ENCODE results near the gene COX11.

DNA sequence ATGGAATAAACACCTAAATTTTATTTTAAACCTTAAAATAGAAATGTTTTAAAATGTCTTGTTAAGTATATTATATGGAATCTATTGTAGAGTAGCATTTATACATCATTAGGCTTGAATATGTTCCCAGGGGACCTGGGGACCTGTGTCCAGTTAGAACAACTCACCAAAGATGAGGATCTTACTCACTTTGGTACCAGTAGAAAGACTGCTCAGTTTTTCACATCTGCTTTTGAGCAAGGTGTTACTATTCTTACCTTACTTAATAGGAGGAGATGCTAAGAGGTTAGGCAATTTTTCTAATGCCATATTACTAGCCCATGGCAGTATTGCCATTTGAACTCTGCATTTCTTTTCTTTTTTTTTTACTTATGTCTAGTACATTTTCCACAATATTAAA is 14.8 kb upstream of the COX11 start:
- TF ChIP-seq, protein P1, sequence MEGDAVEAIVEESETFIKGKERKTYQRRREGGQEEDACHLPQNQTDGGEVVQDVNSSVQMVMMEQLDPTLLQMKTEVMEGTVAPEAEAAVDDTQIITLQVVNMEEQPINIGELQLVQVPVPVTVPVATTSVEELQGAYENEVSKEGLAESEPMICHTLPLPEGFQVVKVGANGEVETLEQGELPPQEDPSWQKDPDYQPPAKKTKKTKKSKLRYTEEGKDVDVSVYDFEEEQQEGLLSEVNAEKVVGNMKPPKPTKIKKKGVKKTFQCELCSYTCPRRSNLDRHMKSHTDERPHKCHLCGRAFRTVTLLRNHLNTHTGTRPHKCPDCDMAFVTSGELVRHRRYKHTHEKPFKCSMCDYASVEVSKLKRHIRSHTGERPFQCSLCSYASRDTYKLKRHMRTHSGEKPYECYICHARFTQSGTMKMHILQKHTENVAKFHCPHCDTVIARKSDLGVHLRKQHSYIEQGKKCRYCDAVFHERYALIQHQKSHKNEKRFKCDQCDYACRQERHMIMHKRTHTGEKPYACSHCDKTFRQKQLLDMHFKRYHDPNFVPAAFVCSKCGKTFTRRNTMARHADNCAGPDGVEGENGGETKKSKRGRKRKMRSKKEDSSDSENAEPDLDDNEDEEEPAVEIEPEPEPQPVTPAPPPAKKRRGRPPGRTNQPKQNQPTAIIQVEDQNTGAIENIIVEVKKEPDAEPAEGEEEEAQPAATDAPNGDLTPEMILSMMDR (IDR thresholded peaks at IDR 0.05) = no peak
- TF ChIP-seq POLR2A (IDR thresholded peaks at IDR 0.05) (no peak), EP300 (IDR thresholded peaks at IDR 0.05) (no peak), POLR2AphosphoS5 (IDR thresholded peaks at IDR 0.05) (no peak)
